Measurements from ENCODE around the gene IVD.
A peak's percentile ranks its signal among the peaks of the same experiment; 100 is the strongest.

IVD gene

DNA sequence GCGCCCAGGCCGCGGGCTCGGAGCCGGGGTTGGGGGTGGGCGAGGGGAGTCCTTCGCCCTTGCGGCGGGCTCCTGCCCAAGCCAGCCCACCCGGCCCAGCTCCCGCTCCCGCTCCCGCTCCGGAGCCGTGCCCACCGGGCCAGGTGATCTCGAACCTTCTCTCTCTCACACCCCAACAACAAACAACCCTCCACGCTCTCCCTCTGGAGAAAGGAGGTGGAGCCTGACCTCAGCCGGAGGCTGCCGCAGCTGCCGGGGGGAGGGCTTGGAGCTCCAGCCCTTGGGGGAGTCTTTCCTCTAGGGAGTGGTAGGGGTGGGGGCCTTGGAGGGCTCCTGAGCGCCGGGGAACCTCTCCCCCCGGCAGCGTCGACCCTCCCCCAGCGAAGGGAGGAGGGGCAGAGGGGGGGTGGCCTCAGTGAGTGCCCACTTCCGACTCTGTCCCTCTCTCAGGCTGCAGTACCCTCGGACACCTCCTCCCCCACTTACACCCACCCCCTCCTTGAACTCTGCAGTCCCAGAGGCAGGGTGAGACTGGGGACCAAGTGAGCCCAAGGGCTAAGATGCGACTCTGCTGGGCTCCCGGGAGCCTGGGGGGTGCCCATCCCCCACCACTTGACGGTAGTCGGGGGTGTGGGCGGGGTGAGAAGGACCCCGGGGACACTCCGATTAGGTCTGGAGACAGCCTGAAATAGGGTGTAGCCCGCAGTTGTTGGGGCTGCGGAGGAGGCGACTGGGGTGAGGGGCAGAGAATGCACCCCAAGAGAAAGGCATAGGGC is 30.7 kb downstream of the IVD start:
- TF ChIP-seq, protein P1, sequence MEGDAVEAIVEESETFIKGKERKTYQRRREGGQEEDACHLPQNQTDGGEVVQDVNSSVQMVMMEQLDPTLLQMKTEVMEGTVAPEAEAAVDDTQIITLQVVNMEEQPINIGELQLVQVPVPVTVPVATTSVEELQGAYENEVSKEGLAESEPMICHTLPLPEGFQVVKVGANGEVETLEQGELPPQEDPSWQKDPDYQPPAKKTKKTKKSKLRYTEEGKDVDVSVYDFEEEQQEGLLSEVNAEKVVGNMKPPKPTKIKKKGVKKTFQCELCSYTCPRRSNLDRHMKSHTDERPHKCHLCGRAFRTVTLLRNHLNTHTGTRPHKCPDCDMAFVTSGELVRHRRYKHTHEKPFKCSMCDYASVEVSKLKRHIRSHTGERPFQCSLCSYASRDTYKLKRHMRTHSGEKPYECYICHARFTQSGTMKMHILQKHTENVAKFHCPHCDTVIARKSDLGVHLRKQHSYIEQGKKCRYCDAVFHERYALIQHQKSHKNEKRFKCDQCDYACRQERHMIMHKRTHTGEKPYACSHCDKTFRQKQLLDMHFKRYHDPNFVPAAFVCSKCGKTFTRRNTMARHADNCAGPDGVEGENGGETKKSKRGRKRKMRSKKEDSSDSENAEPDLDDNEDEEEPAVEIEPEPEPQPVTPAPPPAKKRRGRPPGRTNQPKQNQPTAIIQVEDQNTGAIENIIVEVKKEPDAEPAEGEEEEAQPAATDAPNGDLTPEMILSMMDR (conservative IDR thresholded peaks at IDR 0.05; ENCODE audit: low read depth) = no peak
- H3K27ac ChIP-seq = no peak overlapping the region
- POLR2A ChIA-PET (ENCODE audit: low non-redundant PET) = no interaction called here
- DNase-seq (ENCODE audit: low spot score) = no peak
- CTCF ChIA-PET = interaction anchor here (0.7 kb wide), 1 partner anchor 220 kb away, joined by 4 read pairs; no protein-coding TSS in a partner anchor

DNA sequence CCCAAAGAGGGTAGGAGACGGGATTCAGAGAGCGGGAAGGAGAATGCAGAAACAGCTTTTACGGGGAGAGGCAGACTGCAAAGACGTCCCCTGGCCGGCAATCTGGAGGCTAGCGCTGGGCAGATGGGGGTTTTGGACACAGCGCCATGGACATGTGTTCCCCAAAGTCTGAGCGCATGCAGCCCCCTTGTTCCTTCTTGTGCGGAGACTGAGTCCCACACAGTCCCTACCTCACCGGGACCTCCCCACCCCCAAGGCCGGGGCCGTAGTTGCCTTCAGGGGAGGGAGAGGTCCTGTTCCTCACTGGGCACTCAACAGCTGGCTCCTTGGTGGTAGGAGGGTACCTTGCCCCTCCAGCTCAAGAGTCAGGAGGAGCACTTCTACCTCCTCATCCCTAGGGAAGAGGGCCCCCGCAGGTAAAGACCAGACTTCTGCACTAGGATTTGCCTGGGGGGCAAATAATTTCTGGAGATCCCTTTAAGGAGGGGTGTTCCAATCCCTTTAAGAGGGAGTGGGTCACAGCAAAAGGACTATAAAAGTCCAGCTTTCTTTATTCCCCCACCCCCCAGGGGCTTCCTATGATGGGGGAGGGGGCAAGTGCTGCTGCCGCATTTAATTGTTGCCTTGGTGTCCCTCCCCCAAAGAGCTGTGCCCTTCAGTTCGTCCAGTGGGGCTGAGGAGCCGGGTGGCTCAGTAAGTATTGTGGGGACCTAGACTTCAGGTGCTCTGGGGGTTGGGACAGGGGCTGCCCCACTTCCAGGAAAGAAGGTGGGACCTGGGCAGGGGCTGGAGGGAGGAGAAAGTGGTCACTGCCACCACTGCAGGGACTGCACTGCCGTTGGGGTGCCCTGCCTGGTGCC is 31.5 kb downstream of the IVD start:
- H3K27ac ChIP-seq = no peak overlapping the region
- POLR2A ChIA-PET (ENCODE audit: low non-redundant PET) = no interaction called here
- CTCF ChIA-PET = no interaction called here
- TF ChIP-seq, protein P1 (conservative IDR thresholded peaks at IDR 0.05; ENCODE audit: low read depth) = no peak
- no peak for DNase-seq (ENCODE audit: low spot score)

DNA sequence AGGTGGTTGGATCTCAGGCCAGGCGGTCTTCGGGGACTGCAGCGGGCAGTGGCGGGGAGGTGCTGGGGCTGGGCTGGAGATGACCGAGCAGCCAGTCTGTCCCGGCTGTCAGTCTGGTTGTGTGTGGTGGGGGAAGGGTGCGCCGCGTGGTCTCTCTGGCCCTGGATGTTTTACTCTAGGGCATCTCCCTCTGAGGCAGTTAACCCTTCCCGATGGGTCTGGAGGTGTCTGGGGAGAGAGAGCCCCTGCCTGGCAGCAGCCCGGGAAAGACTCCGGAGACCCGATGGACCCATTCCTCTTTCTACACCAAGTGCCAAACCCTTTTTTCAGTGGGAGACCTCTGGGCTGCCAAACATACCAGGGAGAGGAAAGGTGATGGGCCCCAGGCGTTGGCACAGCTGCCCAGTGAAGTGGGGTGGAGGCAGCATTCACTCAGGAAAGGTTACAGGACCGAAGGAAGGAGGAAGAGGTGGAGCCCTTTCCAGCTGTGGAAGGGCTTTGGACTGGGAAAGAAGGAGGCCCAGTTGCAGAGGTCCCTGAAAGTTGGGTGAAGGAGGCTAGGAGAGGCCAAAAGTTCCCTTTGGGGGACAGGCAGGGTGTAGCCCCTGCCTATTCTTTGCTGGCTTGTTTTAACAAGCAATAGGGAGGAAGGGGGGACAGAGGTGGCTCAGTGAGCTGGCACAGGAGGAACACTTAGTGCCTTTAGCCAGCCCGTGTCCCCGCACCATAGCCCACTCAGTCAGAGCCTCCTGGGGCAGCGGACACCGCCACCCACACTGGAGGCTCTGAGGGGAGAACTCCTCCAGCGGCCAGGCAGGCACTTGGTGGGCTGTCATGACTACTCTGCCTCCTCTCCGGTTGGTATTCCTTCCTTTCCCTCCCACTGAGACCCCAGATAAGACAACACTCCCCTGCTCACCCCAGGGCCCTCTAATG is 32.4 kb downstream of the IVD start:
- TF ChIP-seq, protein P1 (conservative IDR thresholded peaks at IDR 0.05; ENCODE audit: low read depth) = no peak
- no peak for DNase-seq (ENCODE audit: low spot score)
- POLR2A ChIA-PET (ENCODE audit: low non-redundant PET) = no interaction called here
- CTCF ChIA-PET = no interaction called here
- peak overlapping the region; percentile 79 for H3K27ac ChIP-seq

DNA sequence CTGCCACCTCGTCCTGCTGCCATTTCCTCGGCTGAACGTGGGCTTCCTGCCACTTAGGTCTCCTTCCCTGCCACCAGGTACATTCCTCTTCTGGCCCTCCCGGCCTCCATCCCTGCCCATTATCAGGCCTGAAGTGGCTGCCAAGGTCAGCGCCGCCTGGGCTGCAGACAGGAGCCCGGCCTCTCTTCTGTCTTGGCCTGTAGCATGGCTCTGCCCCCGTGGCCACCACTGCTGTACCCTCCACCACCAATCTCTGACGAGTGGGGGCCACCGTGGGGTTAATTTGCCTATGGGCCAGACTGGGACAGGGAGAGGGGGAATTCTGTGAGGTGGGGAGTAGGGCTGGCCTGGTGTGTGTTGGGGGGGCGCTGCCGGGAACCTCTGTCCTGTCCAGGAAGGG is 33.1 kb downstream of the IVD start:
- TF ChIP-seq, protein P1 (conservative IDR thresholded peaks at IDR 0.05; ENCODE audit: low read depth) = no peak
- H3K27ac ChIP-seq = peak overlapping the region; percentile 79
- no peak for DNase-seq (ENCODE audit: low spot score)
- ChIA-PET POLR2A (ENCODE audit: low non-redundant PET) (no interaction called here), CTCF (interaction anchor here (0.6 kb wide), 1 partner anchor 149 kb away, joined by 4 read pairs; no protein-coding TSS in a partner anchor)

DNA sequence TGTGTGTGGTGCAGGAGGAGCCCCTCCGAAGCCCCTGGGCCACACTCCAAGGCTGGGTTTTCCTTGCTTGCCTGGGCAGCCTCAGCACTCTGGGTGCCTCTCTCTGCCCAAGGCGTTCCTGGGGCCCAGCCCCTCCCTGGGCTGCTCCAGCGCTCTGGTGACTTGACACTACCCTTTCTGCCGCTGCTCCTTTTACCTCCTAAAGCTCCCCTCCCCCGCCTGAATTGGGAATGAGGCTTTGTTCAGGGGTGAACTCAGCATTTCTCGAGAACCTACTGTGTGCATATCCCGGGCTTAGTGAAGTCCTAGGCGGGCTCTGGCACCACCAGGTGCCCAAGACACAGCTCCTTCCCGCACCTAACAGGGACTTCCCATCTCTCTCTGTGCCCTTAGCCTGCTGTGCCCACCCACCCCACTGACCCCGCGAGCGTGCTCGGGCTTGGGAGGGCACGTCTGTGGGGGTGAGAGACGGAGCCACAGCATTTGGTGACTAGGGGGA is 33.9 kb downstream of the IVD start:
- DNase-seq (ENCODE audit: low spot score) = no peak
- POLR2A ChIA-PET (ENCODE audit: low non-redundant PET) = no interaction called here

More for the DNA sequence above, 33.9 kb downstream of the IVD start:
- TF ChIP-seq, protein P1 (conservative IDR thresholded peaks at IDR 0.05; ENCODE audit: low read depth) = no peak
- CTCF ChIA-PET = interaction anchor here (0.6 to 1.4 kb wide), 6 partner anchors 19 to 307 kb away, joined by 4 to 9 read pairs (median 5); no protein-coding TSS in a partner anchor
- peak overlapping the region; percentile 79 for H3K27ac ChIP-seq
